GM04503 (cell line): ENCODE measurements around the gene HLA-DPB1.

ENCODE experiments used
- DNase-seq: peaks from one replicate; pipeline ENCODE4 v3.0.0-alpha.2; 2012; ENCODE audit warnings: low read depth

Gene HLA-DPB1

DNA sequence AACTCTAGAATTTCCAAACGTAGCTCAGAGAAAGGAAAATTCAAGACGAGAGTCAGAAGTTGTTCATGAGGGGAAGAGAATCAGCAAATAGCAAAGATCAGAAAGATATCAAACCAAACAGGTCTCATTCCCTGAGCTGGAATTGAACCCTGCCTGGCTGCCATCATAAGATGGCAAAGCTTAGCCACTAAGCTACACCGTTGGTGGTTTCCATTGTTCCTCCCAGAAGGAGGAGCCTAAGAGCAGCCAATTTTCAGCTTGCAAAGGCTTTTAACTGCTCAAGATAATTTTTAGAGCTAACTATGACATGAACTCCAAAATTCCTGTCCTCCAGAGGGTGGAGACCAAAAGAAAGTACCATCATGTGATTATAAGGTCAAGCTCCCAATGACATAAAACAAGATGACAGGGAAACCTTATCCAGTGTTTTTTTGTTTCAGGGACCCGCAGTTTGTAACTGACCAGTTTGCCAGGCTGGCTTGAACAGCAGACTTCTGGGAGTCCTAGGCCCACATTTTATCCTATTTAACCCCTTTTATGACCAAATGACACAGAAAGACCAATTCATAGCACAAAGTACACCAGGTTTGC is 60.6 kb downstream of the HLA-DPB1 start:
- DNase-seq, result no peak
